Kidney epithelial cell (primary cell): ENCODE data around the gene MROH7. TPM values are rescaled to one million over a fixed set of nuclear protein-coding genes. Genes with fewer than 3 reads are reported as not detected.

Experiments used
- DNase-seq: peaks from one replicate; pipeline ENCODE4 v3.0.0-alpha.2; 2010; ENCODE audit warnings: low read depth
- H3K27me3 ChIP-seq: 2 replicates; pipeline ENCODE4 v1.6.0; 2011; ENCODE audit warnings: low read length; ENCODE audit not compliant: control insufficient read depth, insufficient read depth
- H3K36me3 ChIP-seq: 2 replicates; pipeline ENCODE4 v1.5.1; 2011; ENCODE audit warnings: low read length; ENCODE audit not compliant: control insufficient read depth, insufficient read depth
- H3K4me3 ChIP-seq: 2 replicates; pipeline ENCODE4 v1.5.1; 2011; ENCODE audit warnings: low read depth, mild to moderate bottlenecking, control low read depth, low read length
- CTCF ChIP-seq: IDR thresholded peaks from 2 replicates; pipeline ENCODE4 v1.5.1; 2011; ENCODE audit warnings: mild to moderate bottlenecking, moderate library complexity, low read length, control low read depth, inconsistent platforms; ENCODE audit not compliant: insufficient read depth, poor library complexity, severe bottlenecking
- total RNA-seq: library from RNA; depleted of rRNA; stranded (reverse); fragments of >200 nt; gene quantifications from 2 replicates; pipeline ENCODE4 v1.2.3, GENCODE V29; 2015

The MROH7 gene
- total RNA-seq, 1 donor from 2014 or later = not detected

- TF ChIP-seq CTCF = no peak
- peaks cover 2% of the 10 kb centered on the region for H3K36me3 ChIP-seq
- no peak overlapping the region for H3K4me3 ChIP-seq
- no peaks in the 10 kb centered on the region for H3K27me3 ChIP-seq
- no peak for DNase-seq
Observed at GRCh38 chr1:54758678-54759348, 117.2 kb downstream of the MROH7 start.

Other genes starting within 250 kb of the MROH7 start
- 19.7 and 20.9 TPM in 2 replicates for gene SSBP3, start 235.4 kb upstream of the MROH7 start, total RNA-seq
- gene ACOT11, start 93.6 kb upstream of the MROH7 start, total RNA-seq = 2.3 and 3.1 TPM in 2 replicates
- gene FAM151A, start 18.3 kb upstream of the MROH7 start, total RNA-seq = not detected in 2 replicates
- gene TTC4, start 74.1 kb downstream of the MROH7 start, total RNA-seq = 29.6 and 30.8 TPM in 2 replicates
- 10.8 and 11.5 TPM in 2 replicates for gene PARS2, start 122.7 kb downstream of the MROH7 start, total RNA-seq
- 5.3 and 5.7 TPM in 2 replicates for gene TTC22, start 159.5 kb downstream of the MROH7 start, total RNA-seq
- gene DHCR24, start 245.4 kb downstream of the MROH7 start, total RNA-seq = 128 and 140 TPM in 2 replicates